Activated T-helper 17 cell treated with anti-CD3 and anti-CD28 coated beads, Interleukin-2, amount 50 U/mL, for 72 hours (primary cell): ENCODE data around the gene FOXA2. TPM values are rescaled to one million over a fixed set of nuclear protein-coding genes. Genes with fewer than 3 reads are reported as not detected.

Experiments
- ATAC-seq: fragments of 150-1000 bp; cut with Tn5 transposase; replicated peaks from 2 replicates; pipeline ENCODE4 v1.10.0; 2021; ENCODE audit warnings: mild to moderate bottlenecking, moderate library complexity
- H3K27ac Mint-ChIP-seq: one replicate; pipeline ENCODE4 v1.8.0; 2022; ENCODE audit warnings: mixed read lengths
- H3K27me3 Mint-ChIP-seq: one replicate; pipeline ENCODE4 v1.8.0; 2022; ENCODE audit warnings: mixed read lengths
- H3K36me3 Mint-ChIP-seq: one replicate; pipeline ENCODE4 v1.8.0; 2022; ENCODE audit warnings: low read depth, mild to moderate bottlenecking, mixed read lengths
- H3K4me1 Mint-ChIP-seq: one replicate; pipeline ENCODE4 v1.8.0; 2022; ENCODE audit warnings: mixed read lengths
- H3K4me3 Mint-ChIP-seq: one replicate; pipeline ENCODE4 v1.8.0; 2022; ENCODE audit warnings: mild to moderate bottlenecking, mixed read lengths
- H3K9me3 Mint-ChIP-seq: one replicate; pipeline ENCODE4 v1.8.0; 2022; ENCODE audit warnings: mixed read lengths
- total RNA-seq, 2 donors: library from RNA; stranded (reverse); gene quantifications; one replicate each; pipeline ENCODE4 v1.2.3, GENCODE V29; 2022

The FOXA2 gene
- not detected for total RNA-seq

DNA sequence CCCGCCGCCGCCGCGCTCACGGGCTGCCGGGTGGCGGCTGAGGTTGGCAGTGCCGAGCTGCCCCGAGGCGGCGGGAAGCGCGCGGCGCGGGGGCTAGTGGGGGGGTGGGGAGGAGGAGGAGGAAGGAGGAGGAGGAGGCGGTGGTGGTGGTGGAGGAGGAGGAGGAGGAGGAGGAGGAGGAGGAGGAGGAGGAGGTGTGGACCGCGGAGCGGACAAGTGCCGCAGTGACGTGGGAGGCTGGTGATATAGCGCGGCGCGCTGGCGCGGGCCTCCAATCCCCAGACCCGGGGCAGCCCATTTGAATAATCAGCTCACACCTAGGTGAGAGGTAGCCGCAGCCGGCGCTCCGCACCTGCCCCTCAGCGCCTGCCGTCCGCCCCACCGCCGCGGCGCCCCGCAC lies at the start of gene FOXA2:
FOXA2 (minus strand) TSS at position 51 of the 400 bp plus-strand sequence. CDS start 294 bp downstream, outside the sequence.
- Mint-ChIP-seq H3K4me3 (no peak within 1 kb of the TSS), H3K4me1 (no peaks in the 10 kb centered on the region), H3K27ac (no peak within 1 kb of the TSS), H3K9me3 (no peaks in the 10 kb centered on the region), H3K27me3 (peaks cover 44% of the 10 kb centered on the region), H3K36me3 (no peaks in the 10 kb centered on the region)
- ATAC-seq = no peak

DNA sequence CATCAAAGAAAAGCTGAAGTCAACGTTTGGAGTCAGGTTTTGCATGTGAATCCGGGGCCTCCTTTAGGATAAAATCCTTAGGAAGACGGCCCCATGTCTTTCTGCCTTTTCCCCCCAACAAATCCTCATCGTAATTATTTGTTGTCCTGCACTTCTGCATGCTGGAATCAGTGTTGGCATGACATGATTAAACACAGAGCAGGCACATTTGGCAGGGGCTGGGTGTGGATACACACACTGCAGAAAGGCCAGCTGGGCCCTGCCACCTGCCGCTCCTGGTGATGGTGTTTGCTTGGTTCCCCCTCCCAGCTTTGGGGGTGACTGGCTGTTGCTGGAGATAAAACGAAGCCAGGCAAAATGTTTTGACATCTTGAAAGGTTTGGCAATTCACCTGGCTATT lies 46.3 kb upstream of the FOXA2 start:
- Mint-ChIP-seq H3K27ac (no peak overlapping the region), H3K4me1 (no peaks in the 10 kb centered on the region), H3K36me3 (no peaks in the 10 kb centered on the region), H3K4me3 (no peak overlapping the region), H3K9me3 (no peaks in the 10 kb centered on the region), H3K27me3 (no peaks in the 10 kb centered on the region)
- ATAC-seq = no peak

DNA sequence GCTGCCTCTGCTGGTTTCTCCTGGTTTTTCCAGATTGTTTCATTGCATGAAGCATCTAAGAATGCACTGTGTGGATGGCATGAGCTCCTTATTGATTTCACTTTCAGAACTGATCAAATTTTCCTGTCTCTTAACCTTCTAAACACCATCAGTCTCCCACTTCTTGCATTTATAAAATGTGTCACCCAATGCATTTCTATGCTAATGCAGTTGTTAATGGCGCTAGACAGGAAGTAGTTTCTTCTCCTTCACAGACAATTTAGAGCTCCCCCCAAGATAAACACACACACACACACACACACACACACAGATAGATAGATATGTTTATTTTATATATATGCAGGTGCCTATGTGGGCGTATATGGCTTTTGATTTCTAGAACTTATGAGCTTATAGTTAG lies 45.6 kb upstream of the FOXA2 start:
- Mint-ChIP-seq H3K9me3 (no peaks in the 10 kb centered on the region), H3K27me3 (no peaks in the 10 kb centered on the region), H3K4me3 (no peak overlapping the region), H3K36me3 (no peaks in the 10 kb centered on the region), H3K4me1 (no peaks in the 10 kb centered on the region), H3K27ac (no peak overlapping the region)
- ATAC-seq = no peak

DNA sequence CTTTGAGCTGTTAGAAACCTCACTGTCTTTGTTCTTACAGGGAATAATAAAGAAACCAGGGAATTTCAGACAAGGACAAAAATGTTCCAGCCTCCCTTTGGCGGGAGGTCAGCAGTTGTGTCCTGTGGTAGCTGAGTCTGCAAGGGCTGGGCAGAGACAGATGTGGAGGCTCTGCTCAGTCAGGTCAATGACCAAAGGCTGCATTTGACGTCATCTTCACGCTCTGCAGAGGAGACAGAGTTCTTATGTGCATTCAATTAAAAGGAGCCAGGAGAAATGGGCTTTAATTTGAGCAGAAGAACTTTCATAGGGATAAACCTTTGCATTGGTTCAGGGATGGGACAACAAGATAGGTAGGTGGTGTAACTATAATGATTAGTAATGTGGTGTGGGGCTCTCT lies 45.1 kb upstream of the FOXA2 start:
- no peaks in the 10 kb centered on the region for H3K27me3 Mint-ChIP-seq
- no peak overlapping the region for H3K4me3 Mint-ChIP-seq
- no peaks in the 10 kb centered on the region for H3K36me3 Mint-ChIP-seq
- H3K4me1 Mint-ChIP-seq = no peaks in the 10 kb centered on the region
- H3K27ac Mint-ChIP-seq = no peak overlapping the region
- no peak for ATAC-seq
- no peaks in the 10 kb centered on the region for H3K9me3 Mint-ChIP-seq

DNA sequence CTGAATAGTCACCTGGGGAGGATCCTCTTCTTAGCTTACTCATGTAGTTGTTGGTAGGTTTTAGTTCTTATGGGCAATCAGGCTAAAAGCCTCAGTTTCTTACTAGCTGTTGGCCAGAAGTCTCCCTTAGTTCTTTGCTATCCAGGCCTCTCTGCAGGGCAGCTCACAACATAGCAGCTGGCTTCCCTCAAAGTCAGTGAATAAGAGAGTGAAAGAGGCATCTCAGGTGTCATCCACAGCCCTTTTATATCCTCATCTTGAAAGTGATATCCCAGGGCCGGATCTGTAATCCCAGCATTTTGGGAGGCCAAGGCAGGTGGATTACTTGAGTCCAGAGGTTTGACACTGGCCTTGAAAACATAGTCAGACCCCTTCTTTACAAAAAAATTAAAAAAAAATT lies 42.1 kb upstream of the FOXA2 start:
- Mint-ChIP-seq H3K36me3 (no peaks in the 10 kb centered on the region), H3K27ac (no peak overlapping the region), H3K4me3 (no peak overlapping the region), H3K4me1 (no peaks in the 10 kb centered on the region), H3K27me3 (no peaks in the 10 kb centered on the region), H3K9me3 (no peaks in the 10 kb centered on the region)
- ATAC-seq = no peak

DNA sequence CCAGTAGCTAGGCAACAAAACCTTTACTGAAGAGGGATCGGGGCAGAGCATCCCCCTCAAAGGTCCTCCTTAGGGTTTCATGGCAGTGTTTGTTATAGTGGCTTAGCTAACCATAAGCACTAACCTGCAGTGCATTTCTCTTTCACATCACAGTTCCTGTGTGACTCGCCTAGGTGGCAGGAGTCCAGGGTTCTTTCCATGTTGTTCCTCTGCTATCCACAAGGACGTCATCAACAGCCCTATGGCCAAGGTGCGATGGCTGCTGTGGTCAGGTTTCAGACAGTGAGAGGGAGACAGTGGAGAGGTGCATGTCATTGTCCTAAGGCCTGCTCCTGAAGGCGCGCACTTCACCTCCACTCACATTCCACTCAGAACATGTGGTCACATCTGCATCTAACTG lies 38.8 kb upstream of the FOXA2 start:
- ATAC-seq = no peak

DNA sequence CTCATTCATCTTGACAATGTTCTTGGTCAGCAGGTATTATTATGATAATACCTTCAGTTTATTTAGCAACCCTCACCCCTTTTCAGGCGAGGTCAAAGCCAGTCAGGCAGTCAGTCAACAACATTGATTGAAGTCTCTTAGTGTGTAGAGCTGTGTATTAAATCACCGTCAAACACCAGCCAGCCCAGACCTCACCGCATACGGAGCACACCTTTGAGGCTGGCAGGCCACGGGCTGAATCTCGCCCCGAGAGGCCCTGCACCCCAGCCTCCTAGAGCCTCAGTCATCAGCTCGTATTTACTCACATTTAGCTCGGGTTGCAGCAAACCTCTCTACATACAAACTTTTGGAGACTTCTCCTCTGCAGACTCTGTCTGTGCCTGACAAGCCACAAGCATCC lies 36.0 kb upstream of the FOXA2 start:
- Mint-ChIP-seq H3K9me3 (no peaks in the 10 kb centered on the region), H3K36me3 (no peaks in the 10 kb centered on the region), H3K27me3 (peaks cover 5% of the 10 kb centered on the region), H3K27ac (no peak overlapping the region), H3K4me3 (no peak overlapping the region), H3K4me1 (no peaks in the 10 kb centered on the region)
- no peak for ATAC-seq

More for the DNA sequence above, 38.8 kb upstream of the FOXA2 start:
- no peaks in the 10 kb centered on the region for H3K36me3 Mint-ChIP-seq
- H3K27me3 Mint-ChIP-seq = no peaks in the 10 kb centered on the region
- no peak overlapping the region for H3K4me3 Mint-ChIP-seq
- H3K27ac Mint-ChIP-seq = no peak overlapping the region
- no peaks in the 10 kb centered on the region for H3K9me3 Mint-ChIP-seq
- no peaks in the 10 kb centered on the region for H3K4me1 Mint-ChIP-seq

DNA sequence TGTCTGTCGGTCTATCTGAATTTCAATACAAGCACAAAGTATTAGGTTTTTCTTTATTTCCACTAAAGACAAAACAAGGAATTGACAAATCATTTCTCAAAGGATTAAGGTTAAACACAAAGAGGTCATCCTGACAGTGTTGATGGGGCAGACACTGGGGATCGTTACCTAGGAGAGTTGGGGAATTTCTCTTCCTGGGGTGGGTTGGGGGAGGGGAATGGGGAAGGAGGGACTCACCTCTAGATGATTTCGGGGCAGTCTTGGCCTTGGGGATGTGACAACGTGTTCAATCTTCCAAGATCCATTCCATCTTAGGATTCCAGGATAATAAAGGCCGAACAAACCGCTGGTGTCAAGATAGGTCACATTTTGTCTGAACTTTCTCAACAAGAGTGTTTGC lies 35.4 kb upstream of the FOXA2 start:
- H3K9me3 Mint-ChIP-seq = no peaks in the 10 kb centered on the region
- no peak for ATAC-seq
- H3K36me3 Mint-ChIP-seq = no peaks in the 10 kb centered on the region
- H3K4me3 Mint-ChIP-seq = no peak overlapping the region
- H3K4me1 Mint-ChIP-seq = no peaks in the 10 kb centered on the region
- H3K27me3 Mint-ChIP-seq = peaks cover 5% of the 10 kb centered on the region
- H3K27ac Mint-ChIP-seq = no peak overlapping the region

DNA sequence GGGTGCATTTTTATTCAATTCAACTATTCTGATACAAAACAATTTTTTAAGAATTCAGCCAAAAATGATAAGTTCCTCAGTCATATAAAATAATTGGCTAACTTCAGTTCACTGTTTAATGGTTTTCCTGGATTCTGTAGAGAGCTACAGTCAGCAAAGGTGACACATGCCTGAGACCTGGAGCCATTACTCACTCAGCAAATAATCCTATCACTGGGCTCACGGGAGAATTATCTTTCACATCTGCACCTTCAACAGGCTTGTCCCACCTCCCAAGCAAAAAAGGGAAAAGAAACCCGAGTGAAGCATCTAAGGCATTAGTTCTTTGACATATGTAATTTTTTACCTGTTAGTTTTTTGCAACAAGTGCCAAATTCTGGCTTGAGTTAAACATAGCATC lies 34.9 kb upstream of the FOXA2 start:
- H3K27me3 Mint-ChIP-seq = peaks cover 5% of the 10 kb centered on the region
- no peak for ATAC-seq
- no peaks in the 10 kb centered on the region for H3K4me1 Mint-ChIP-seq
- no peaks in the 10 kb centered on the region for H3K9me3 Mint-ChIP-seq
- H3K27ac Mint-ChIP-seq = no peak overlapping the region
- no peaks in the 10 kb centered on the region for H3K36me3 Mint-ChIP-seq
- no peak overlapping the region for H3K4me3 Mint-ChIP-seq

DNA sequence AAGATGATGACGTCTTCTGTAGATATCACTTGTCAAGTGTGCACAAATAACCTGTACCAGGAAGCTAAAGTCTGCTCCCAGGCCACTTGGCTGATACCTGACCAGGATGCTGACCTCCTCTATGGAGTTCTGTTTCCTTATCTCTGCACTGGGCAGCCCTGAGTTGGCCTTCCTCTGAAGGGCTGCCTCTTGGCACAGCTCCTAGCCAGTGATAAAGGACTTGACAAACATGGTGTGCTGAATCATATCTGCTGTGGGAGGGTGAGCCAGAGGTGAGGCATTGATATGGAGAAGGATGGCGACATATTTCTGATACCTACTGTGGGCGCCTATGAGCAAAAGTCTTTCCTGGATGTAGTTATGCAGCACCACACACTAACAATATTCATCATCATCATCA lies 32.8 kb upstream of the FOXA2 start:
- no peak for ATAC-seq
- H3K36me3 Mint-ChIP-seq = no peaks in the 10 kb centered on the region
- no peaks in the 10 kb centered on the region for H3K4me1 Mint-ChIP-seq
- no peak overlapping the region for H3K4me3 Mint-ChIP-seq
- peaks cover 4% of the 10 kb centered on the region for H3K9me3 Mint-ChIP-seq
- peaks cover 9% of the 10 kb centered on the region for H3K27me3 Mint-ChIP-seq
- no peak overlapping the region for H3K27ac Mint-ChIP-seq

DNA sequence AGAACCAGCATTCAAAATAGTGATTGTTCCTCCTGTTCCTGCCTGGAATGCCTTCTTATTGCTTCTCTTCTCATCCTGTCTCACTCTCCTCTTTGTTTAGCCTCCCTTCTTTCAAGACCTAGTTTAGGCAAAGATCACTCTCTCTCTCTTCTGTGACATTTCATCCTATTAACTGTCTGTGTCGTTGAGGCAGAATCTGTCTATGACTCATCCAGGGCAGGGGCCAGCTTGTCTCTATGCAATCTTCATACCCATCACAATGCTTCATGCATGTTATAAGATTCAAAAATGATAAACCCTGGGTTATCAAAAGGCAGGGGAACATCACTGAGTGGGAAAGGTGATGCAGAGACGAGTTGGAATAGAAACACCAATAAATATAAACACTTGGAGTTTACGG lies 32.2 kb upstream of the FOXA2 start:
- no peaks in the 10 kb centered on the region for H3K4me1 Mint-ChIP-seq
- H3K27ac Mint-ChIP-seq = no peak overlapping the region
- H3K27me3 Mint-ChIP-seq = peaks cover 9% of the 10 kb centered on the region
- no peaks in the 10 kb centered on the region for H3K36me3 Mint-ChIP-seq
- H3K9me3 Mint-ChIP-seq = peaks cover 4% of the 10 kb centered on the region
- H3K4me3 Mint-ChIP-seq = no peak overlapping the region
- ATAC-seq = no peak

DNA sequence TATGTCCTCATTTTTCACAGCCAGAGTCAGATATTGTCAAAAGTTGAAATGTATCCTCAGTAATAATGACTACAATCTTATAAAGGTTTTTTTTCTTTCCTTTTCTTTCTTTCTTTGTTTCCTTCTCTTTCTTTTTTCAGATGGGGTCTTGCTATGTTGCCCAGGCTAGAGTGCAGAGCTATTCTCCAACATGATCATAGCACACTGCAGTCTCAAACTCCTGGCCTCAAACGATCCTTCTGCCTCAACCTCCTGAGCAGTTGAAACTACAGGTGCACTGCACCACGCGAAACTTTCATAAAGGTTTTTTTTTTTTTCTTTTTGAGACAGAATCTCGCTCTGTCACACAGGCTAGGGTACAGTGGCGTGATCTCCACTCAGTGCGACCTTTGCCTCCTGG lies 31.1 kb upstream of the FOXA2 start:
- peaks cover 4% of the 10 kb centered on the region for H3K9me3 Mint-ChIP-seq

DNA sequence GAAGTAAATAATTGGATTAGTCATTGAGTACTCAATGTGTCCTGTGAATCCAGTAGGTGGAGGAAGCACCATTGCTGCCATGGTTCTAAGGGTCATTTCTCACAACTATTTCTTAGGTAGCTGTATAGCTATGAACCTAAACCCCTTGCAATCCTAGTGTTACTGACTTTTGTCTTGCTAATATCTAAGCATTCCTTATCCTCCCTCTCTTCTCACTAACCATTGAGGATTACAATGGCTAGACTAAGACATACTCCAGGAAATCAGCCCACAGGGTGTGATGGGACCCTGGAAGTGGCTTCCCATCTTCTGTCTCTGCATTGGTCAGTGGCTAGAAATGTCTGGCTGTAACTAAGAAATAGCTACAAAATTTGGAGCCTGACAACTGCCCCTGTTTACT lies 27.3 kb upstream of the FOXA2 start:
- no peaks in the 10 kb centered on the region for H3K4me1 Mint-ChIP-seq
- H3K9me3 Mint-ChIP-seq = peaks cover 7% of the 10 kb centered on the region
- H3K27me3 Mint-ChIP-seq = peaks cover 5% of the 10 kb centered on the region
- ATAC-seq = no peak
- H3K27ac Mint-ChIP-seq = no peak overlapping the region
- no peak overlapping the region for H3K4me3 Mint-ChIP-seq
- no peaks in the 10 kb centered on the region for H3K36me3 Mint-ChIP-seq

More for the DNA sequence above, 31.1 kb upstream of the FOXA2 start:
- H3K4me3 Mint-ChIP-seq = no peak overlapping the region
- H3K36me3 Mint-ChIP-seq = no peaks in the 10 kb centered on the region
- peaks cover 9% of the 10 kb centered on the region for H3K27me3 Mint-ChIP-seq
- ATAC-seq = no peak
- no peak overlapping the region for H3K27ac Mint-ChIP-seq
- no peaks in the 10 kb centered on the region for H3K4me1 Mint-ChIP-seq

DNA sequence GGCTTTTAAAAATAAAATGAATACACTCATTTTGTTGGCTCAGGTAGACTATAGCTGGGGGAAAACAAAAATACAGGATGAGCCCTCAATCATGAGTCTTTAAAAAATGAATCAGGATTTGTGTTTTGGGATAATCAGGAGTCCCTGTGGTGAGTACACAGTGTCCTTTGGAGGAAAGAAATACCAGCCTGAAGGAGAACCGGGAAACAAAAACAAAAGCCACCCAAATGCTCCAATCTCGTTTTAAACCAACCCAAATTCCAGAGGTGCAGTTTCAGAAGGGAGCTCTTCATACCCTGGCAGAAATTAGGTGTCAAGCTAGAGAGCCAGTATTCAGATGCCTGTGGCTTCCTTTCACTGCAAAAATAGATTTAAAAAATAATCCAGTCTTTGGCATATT lies 23.3 kb upstream of the FOXA2 start:
- no peak overlapping the region for H3K27ac Mint-ChIP-seq
- ATAC-seq = no peak
- no peaks in the 10 kb centered on the region for H3K27me3 Mint-ChIP-seq
- no peaks in the 10 kb centered on the region for H3K36me3 Mint-ChIP-seq
- no peak overlapping the region for H3K4me3 Mint-ChIP-seq
- peaks cover 3% of the 10 kb centered on the region for H3K9me3 Mint-ChIP-seq
- no peaks in the 10 kb centered on the region for H3K4me1 Mint-ChIP-seq

DNA sequence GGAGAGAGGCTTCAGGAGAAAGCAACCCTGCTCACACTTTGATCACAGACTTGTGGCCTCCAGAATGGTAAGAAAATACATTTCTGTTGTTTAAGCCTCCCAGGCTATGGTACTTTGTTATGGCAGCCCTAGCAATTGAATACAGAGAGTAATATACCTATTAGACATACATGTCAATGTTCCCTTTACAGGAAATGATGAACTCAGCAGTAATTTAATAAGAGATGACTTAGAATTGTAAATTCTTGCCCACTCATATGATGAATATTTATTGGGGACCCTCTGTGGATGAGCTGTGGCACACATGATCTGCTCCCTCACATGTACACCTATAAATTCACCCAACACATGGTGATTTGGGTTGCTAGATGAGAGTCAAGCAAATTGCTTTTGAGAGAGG lies 20.4 kb upstream of the FOXA2 start:
- Mint-ChIP-seq H3K36me3 (no peaks in the 10 kb centered on the region), H3K4me3 (no peak overlapping the region), H3K9me3 (peaks cover 3% of the 10 kb centered on the region), H3K27ac (no peak overlapping the region), H3K4me1 (no peaks in the 10 kb centered on the region), H3K27me3 (no peaks in the 10 kb centered on the region)
- ATAC-seq = no peak

DNA sequence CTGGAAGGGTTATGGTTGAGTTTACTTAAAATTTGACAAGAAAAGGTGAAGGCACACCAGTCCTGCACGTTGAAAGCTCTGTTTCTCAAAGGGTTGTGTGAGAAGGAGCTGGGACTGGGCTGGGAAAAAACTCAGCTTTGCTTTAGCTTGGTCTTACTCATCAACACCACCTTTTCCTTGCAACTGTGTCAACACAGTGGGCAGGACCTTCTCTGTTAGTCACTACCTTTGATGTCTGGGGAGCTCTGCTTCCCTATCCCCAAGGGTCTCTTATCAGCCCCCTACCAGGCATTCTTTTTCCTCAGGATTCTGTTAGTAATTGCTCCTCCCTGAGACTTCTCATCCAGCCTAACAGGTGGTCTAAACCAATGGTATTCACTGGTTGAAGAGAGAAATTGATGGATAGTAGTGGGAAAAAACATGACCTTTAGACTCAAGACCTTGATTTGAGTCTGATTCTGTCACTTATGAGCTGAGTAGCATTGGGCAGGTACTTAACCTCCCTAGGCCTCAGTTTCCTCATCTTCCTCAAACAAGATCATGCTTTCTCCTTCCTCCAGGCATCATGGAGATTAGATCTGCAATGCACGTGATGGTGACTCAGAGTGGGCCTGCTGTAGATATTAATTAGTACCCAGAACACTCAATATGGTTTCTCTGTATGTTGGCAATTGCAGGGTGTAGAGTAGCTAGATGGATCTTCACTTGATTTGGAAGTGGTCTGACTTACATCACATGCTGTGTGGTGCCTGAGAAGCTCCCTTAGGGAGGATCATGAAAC lies 17.2 kb upstream of the FOXA2 start:
- Mint-ChIP-seq H3K4me1 (no peaks in the 10 kb centered on the region), H3K4me3 (no peak overlapping the region), H3K27me3 (no peaks in the 10 kb centered on the region), H3K9me3 (no peaks in the 10 kb centered on the region), H3K27ac (no peak overlapping the region), H3K36me3 (no peaks in the 10 kb centered on the region)
- no peak for ATAC-seq
